PC-9 (cell line): Measurements from ENCODE around the gene CABYR. TPM values are rescaled to one million over a fixed set of nuclear protein-coding genes. Genes with fewer than 3 reads are reported as not detected.

Experiments
- BruUV-seq: library from RNA; stranded (reverse); fragments of 400-500 nt; replicated peaks from 2 replicates; lab custom pipeline; 2021; lab: Mats Ljungman, UMichigan
- CTCF ChIA-PET: fragments of 300-600 bp; sonication (Branson Sonifier 250); formaldehyde crosslinking; loops from one replicate; lab custom pipeline; 2022; ENCODE audit warnings: antibody characterized with exemption; lab: Charles Lee
- POLR2A ChIA-PET: fragments of 300-600 bp; sonication (Branson Sonifier 250); formaldehyde crosslinking; loops from one replicate; lab custom pipeline; 2022; ENCODE audit warnings: antibody characterized with exemption; ENCODE audit not compliant: unreplicated experiment; lab: Charles Lee
- DNase-seq, 2 experiments: peaks; one replicate each; pipeline versions ENCODE4 v3.0.0 to v3.0.0-alpha.2; 2015 to 2022; ENCODE audit warnings: mixed read lengths in 1 of 2
- H2AFZ ChIP-seq: fragments of 200-600 bp; sonication (generic); 2 replicates; pipeline ENCODE4 v1.8.1; 2017; ENCODE audit warnings: antibody characterized with exemption
- H3F3A ChIP-seq: fragments of 200-600 bp; sonication (generic); 2 replicates; pipeline ENCODE4 v1.8.1; 2017; ENCODE audit warnings: antibody characterized with exemption, mild to moderate bottlenecking, low read depth; ENCODE audit not compliant: insufficient read depth
- H3K27ac ChIP-seq: fragments of 200-600 bp; sonication (generic); 2 replicates; pipeline ENCODE4 v1.6.1; 2016; ENCODE audit warnings: mixed run types
- H3K27me3 ChIP-seq: fragments of 200-600 bp; sonication (generic); 2 replicates; pipeline ENCODE4 v1.6.1; 2016; ENCODE audit warnings: low read depth, mixed run types; ENCODE audit not compliant: insufficient read depth
- H3K36me3 ChIP-seq: fragments of 200-600 bp; sonication (generic); 2 replicates; pipeline ENCODE4 v1.6.1; 2016; ENCODE audit warnings: low read depth, mixed run types
- H3K4me1 ChIP-seq: fragments of 200-600 bp; sonication (generic); replicated peaks from 2 replicates; pipeline ENCODE4 v1.6.1; 2016; ENCODE audit warnings: mixed run types; ENCODE audit not compliant: insufficient read depth
- H3K4me2 ChIP-seq: fragments of 200-600 bp; sonication (generic); 2 replicates; pipeline ENCODE4 v1.6.1; 2017; ENCODE audit warnings: mixed run types
- H3K4me3 ChIP-seq: fragments of 200-600 bp; sonication (generic); 2 replicates; pipeline ENCODE4 v1.6.1; 2016; ENCODE audit warnings: mixed run types
- H3K79me2 ChIP-seq: fragments of 200-600 bp; sonication (generic); 2 replicates; pipeline ENCODE4 v1.6.1; 2017; ENCODE audit warnings: low read depth, mixed run types
- H3K9me2 ChIP-seq: fragments of 200-600 bp; sonication (generic); 2 replicates; pipeline ENCODE4 v1.8.1; 2017; ENCODE audit warnings: mild to moderate bottlenecking; ENCODE audit not compliant: insufficient read depth
- H3K9me3 ChIP-seq: fragments of 200-600 bp; sonication (generic); 2 replicates; pipeline ENCODE4 v1.8.1; 2016; ENCODE audit warnings: low read depth; ENCODE audit not compliant: insufficient read depth
- H4K20me1 ChIP-seq: fragments of 200-600 bp; sonication (generic); 2 replicates; pipeline ENCODE4 v1.8.1; 2017; ENCODE audit not compliant: insufficient read depth
- EZH2 ChIP-seq: fragments of 200-600 bp; sonication (generic); IDR thresholded peaks from 2 replicates; pipeline ENCODE4 v1.8.0; 2017; ENCODE audit warnings: antibody characterized with exemption, low read depth
- intact Hi-C: fragments of 100-400 bp; cut with micrococcal nuclease; formaldehyde crosslinking; loops from one replicate; pipeline ENCODE4 v1.10.0; 2022; ENCODE audit not compliant: unreplicated experiment
- total RNA-seq: library from RNA; stranded (reverse); gene quantifications from 2 replicates; pipeline ENCODE4 v1.2.3, GENCODE V29; 2021
- TF ChIP-seq, protein P1 (sequence below): fragments of 200-600 bp; sonication (generic); conservative IDR thresholded peaks from 2 replicates; pipeline ENCODE4 v1.6.1; 2017; ENCODE audit warnings: mixed run types, antibody characterized with exemption, mild to moderate bottlenecking, moderate library complexity

Gene CABYR
- total RNA-seq, 1 experiment from 2014 or later, result 32.4 TPM

DNA sequence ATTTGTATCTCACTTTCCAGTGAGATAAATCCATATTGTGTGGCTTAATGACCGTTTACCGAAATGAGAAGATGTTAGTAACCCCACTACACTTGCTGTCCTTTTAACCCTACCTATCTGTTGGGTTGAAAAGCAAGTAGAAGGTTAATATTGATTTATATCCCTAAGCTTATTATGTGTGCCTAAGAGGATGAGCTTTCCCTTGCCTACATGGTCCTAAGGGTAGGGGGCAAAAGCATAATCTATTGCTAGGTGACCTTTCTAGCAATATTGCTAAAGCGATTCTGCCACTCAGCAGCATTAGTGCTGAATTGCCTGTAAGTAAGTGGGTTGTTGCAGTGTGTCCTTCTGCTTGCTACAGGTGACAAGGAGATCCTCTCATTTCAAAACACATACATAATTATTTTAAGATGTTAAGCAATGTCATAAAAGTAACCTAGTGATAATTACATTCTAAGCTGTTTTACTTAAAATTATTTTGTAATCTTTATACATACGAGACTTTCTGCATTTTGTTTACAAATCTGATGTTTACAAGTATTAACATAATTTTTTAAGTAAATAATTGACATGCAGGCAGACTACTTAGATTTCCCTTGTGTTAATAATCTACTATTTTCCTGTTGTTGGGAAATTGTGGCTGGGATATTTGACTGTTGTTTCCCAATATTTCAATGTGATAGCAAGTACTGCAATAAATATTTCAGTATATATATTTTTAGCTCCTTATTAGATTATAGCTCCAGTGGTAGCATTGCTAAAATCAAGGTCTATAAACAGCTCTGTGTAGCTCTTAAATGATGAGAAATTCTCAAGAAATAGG is 49.1 kb upstream of the CABYR start:
- intact Hi-C loops, result no loop called here
- no TSS peak for BruUV-seq
- no peak overlapping the region for H3K4me2 ChIP-seq
- H3K36me3 ChIP-seq, result no peaks in the 10 kb centered on the region
- no peaks in the 10 kb centered on the region for H3K27me3 ChIP-seq
- no peak for TF ChIP-seq EZH2
- TF ChIP-seq, protein P1, sequence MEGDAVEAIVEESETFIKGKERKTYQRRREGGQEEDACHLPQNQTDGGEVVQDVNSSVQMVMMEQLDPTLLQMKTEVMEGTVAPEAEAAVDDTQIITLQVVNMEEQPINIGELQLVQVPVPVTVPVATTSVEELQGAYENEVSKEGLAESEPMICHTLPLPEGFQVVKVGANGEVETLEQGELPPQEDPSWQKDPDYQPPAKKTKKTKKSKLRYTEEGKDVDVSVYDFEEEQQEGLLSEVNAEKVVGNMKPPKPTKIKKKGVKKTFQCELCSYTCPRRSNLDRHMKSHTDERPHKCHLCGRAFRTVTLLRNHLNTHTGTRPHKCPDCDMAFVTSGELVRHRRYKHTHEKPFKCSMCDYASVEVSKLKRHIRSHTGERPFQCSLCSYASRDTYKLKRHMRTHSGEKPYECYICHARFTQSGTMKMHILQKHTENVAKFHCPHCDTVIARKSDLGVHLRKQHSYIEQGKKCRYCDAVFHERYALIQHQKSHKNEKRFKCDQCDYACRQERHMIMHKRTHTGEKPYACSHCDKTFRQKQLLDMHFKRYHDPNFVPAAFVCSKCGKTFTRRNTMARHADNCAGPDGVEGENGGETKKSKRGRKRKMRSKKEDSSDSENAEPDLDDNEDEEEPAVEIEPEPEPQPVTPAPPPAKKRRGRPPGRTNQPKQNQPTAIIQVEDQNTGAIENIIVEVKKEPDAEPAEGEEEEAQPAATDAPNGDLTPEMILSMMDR, result no peak
- no peaks in the 10 kb centered on the region for H3F3A ChIP-seq
- CTCF ChIA-PET, result no interaction called here
- no peak overlapping the region for H3K27ac ChIP-seq
- no peak for DNase-seq
- no peaks in the 10 kb centered on the region for H3K4me1 ChIP-seq
- H3K79me2 ChIP-seq, result no peaks in the 10 kb centered on the region
- no peaks in the 10 kb centered on the region for H4K20me1 ChIP-seq
- POLR2A ChIA-PET, result no interaction called here
- no peaks in the 10 kb centered on the region for H3K9me2 ChIP-seq
- no peak overlapping the region for H3K4me3 ChIP-seq
- no peaks in the 10 kb centered on the region for H3K9me3 ChIP-seq
- H2AFZ ChIP-seq, result no peak overlapping the region

DNA sequence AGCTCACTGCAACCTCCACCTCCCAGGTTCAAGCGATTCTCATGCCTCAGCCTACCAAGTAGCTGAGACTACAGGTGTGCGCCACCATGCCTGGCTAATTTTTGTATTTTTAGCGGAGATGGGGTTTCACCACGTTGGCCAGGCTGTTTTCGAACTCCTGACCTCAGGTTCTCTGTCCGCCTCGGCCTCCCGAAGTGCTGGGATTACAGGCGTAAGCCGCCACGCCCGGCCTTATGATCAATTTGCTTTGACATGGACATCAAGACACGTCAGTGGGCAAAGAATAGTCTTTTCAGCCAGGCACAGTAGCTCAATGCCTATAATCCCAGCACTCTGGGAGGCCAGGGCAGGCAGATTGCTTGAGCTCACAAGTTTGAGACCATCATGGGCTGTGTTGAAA is 48.0 kb upstream of the CABYR start:
- no peaks in the 10 kb centered on the region for H3K9me2 ChIP-seq
- BruUV-seq, result no TSS peak
- no peaks in the 10 kb centered on the region for H3K27me3 ChIP-seq
- no peak overlapping the region for H3K4me2 ChIP-seq
- H2AFZ ChIP-seq, result no peak overlapping the region
- POLR2A ChIA-PET, result no interaction called here
- DNase-seq, result no peak
- H3K79me2 ChIP-seq, result no peaks in the 10 kb centered on the region
- CTCF ChIA-PET, result no interaction called here
- no peaks in the 10 kb centered on the region for H3F3A ChIP-seq
- H3K4me3 ChIP-seq, result no peak overlapping the region
- no peaks in the 10 kb centered on the region for H4K20me1 ChIP-seq
- H3K9me3 ChIP-seq, result no peaks in the 10 kb centered on the region
- no peak overlapping the region for H3K27ac ChIP-seq
- intact Hi-C loops, result no loop called here
- H3K4me1 ChIP-seq, result no peaks in the 10 kb centered on the region
- no peaks in the 10 kb centered on the region for H3K36me3 ChIP-seq
- no peak for TF ChIP-seq EZH2

DNA sequence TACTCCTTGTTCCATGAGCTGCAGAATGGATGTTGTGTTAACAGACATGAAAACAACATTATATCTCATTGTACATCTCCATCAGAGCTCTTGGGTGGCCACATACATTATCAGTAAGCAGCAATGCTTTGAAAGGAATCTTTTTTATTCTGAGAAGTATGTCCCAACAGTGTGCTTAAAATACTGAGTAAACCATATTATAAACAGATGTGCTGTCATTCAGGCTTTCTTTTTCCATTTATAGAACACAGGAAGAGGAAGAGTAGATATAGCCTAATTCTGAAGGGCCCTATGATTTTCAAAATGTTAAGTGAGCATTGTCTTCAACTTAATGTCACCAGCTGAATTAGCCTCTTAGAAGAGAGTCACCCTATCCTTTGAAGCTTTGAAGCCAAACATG is 44.3 kb upstream of the CABYR start:
- Histone ChIP-seq H3K9me2 (no peaks in the 10 kb centered on the region), H3K27me3 (no peaks in the 10 kb centered on the region), H4K20me1 (no peaks in the 10 kb centered on the region), H3K79me2 (no peaks in the 10 kb centered on the region), H3K9me3 (no peaks in the 10 kb centered on the region), H3K27ac (no peak overlapping the region), H3F3A (no peaks in the 10 kb centered on the region), H3K4me2 (no peak overlapping the region), H3K4me3 (no peak overlapping the region), H3K36me3 (no peaks in the 10 kb centered on the region), H2AFZ (no peak overlapping the region), H3K4me1 (no peaks in the 10 kb centered on the region)
- no TSS peak for BruUV-seq
- no peak for DNase-seq
- CTCF ChIA-PET, result no interaction called here
- POLR2A ChIA-PET, result no interaction called here
- TF ChIP-seq, protein P1, result no peak
- TF ChIP-seq EZH2, result no peak
- intact Hi-C loops, result no loop called here
